ENCODE results near the gene POU3F3. TPM values are rescaled to one million over a fixed set of nuclear protein-coding genes. Genes with fewer than 3 reads are reported as not detected.
A peak's percentile ranks its signal among the peaks of the same experiment; 100 is the strongest.

POU3F3 gene
- total RNA-seq, 2 donors from 2014 or later = 0.79 TPM; not detected in 1

- Histone ChIP-seq H3K36me3 (no peaks in the 10 kb centered on the region), H3K27me3 (no peaks in the 10 kb centered on the region), H3K4me1 (no peaks in the 10 kb centered on the region), H3K4me3 (no peak overlapping the region), H3K27ac (no peak overlapping the region), H3K9me3 (no peaks in the 10 kb centered on the region)
- DNase-seq (ENCODE audit: low spot score) = peak; percentile 26
- TF ChIP-seq CTCF (IDR thresholded peaks at IDR 0.05) = no peak
These were observed 29.4 kb downstream of the POU3F3 start for GRCh38 chr2:104883357-104883756.

- no peak overlapping the region for H3K27ac ChIP-seq
- H3K4me1 ChIP-seq = no peaks in the 10 kb centered on the region
- no peaks in the 10 kb centered on the region for H3K36me3 ChIP-seq
- no peak for TF ChIP-seq CTCF (IDR thresholded peaks at IDR 0.05)
- DNase-seq (ENCODE audit: low spot score) = peak; percentile 21
- H3K4me3 ChIP-seq = no peak overlapping the region
- no peaks in the 10 kb centered on the region for H3K9me3 ChIP-seq
- H3K27me3 ChIP-seq = no peaks in the 10 kb centered on the region
These were observed 31.3 kb downstream of the POU3F3 start for GRCh38 chr2:104885119-104885782.

- H3K4me3 ChIP-seq = no peak overlapping the region
- H3K27me3 ChIP-seq = no peaks in the 10 kb centered on the region
- H3K9me3 ChIP-seq = no peaks in the 10 kb centered on the region
- H3K36me3 ChIP-seq = no peaks in the 10 kb centered on the region
- DNase-seq (ENCODE audit: low spot score) = peak; percentile 16
- no peaks in the 10 kb centered on the region for H3K4me1 ChIP-seq
- no peak overlapping the region for H3K27ac ChIP-seq
- TF ChIP-seq CTCF (IDR thresholded peaks at IDR 0.05) = no peak
These were observed 33.8 kb downstream of the POU3F3 start for GRCh38 chr2:104887676-104888075.

- TF ChIP-seq CTCF (IDR thresholded peaks at IDR 0.05) = no peak
- no peaks in the 10 kb centered on the region for H3K9me3 ChIP-seq
- no peaks in the 10 kb centered on the region for H3K4me1 ChIP-seq
- H3K4me3 ChIP-seq = no peak overlapping the region
- no peaks in the 10 kb centered on the region for H3K36me3 ChIP-seq
- H3K27me3 ChIP-seq = no peaks in the 10 kb centered on the region
- H3K27ac ChIP-seq = no peak overlapping the region
- no peak for DNase-seq (ENCODE audit: low spot score)
These were observed 34.8 kb downstream of the POU3F3 start for GRCh38 chr2:104888489-104889258.

- no peaks in the 10 kb centered on the region for H3K27me3 ChIP-seq
These were observed 35.5 kb downstream of the POU3F3 start for GRCh38 chr2:104889291-104889959.

More at GRCh38 chr2:104889291-104889959, 35.5 kb downstream of the POU3F3 start:
- Histone ChIP-seq H3K9me3 (no peaks in the 10 kb centered on the region), H3K4me1 (no peaks in the 10 kb centered on the region), H3K27ac (no peak overlapping the region), H3K4me3 (no peak overlapping the region), H3K36me3 (no peaks in the 10 kb centered on the region)
- no peak for TF ChIP-seq CTCF (IDR thresholded peaks at IDR 0.05)
- DNase-seq (ENCODE audit: low spot score) = peak; percentile 51
